IMR-90 (cell line): Measurements from ENCODE around the gene NFKB1. TPM values are rescaled to one million over a fixed set of nuclear protein-coding genes. Genes with fewer than 3 reads are reported as not detected.

Experiments
- ATAC-seq: fragments of 200-7000 bp; cut with Tn5 transposase; 2 replicates; pipeline ENCODE4 v1.9.1; 2020; ENCODE audit warnings: low read depth, mild to moderate bottlenecking, moderate library complexity
- BruUV-seq: library from RNA; stranded (reverse); fragments of 400-500 nt; replicated peaks from 2 replicates; lab custom pipeline; 2021; lab: Mats Ljungman, UMichigan
- CTCF ChIA-PET: fragments of 300-600 bp; formaldehyde crosslinking; extraction: SDS; loops from one replicate; lab custom pipeline; 2021; ENCODE audit warnings: antibody characterized with exemption; lab: Yijun Ruan, JAX
- POLR2A ChIA-PET: fragments of 300-600 bp; sonication (Branson Sonifier 250); formaldehyde crosslinking; loops from one replicate; lab custom pipeline; 2022; ENCODE audit warnings: antibody characterized with exemption; ENCODE audit not compliant: unreplicated experiment; lab: Charles Lee
- DNase-seq: peaks from one replicate; pipeline ENCODE4 v3.0.0; 2013
- H2AFZ ChIP-seq: replicated peaks from 2 replicates; pipeline ENCODE3; 2013; ENCODE audit warnings: low read length, mild to moderate bottlenecking; ENCODE audit not compliant: poor library complexity
- H2AK5ac ChIP-seq: 2 replicates; pipeline ENCODE4 v1.6.1; 2013; ENCODE audit warnings: low read depth, low read length, inconsistent platforms
- H2AK9ac ChIP-seq: replicated peaks from 2 replicates; pipeline ENCODE3; 2013; ENCODE audit warnings: mild to moderate bottlenecking, low read depth, low read length, moderate library complexity; ENCODE audit not compliant: poor library complexity
- H2BK120ac ChIP-seq: 2 replicates; pipeline ENCODE4 v1.6.1; 2013; ENCODE audit warnings: low read depth, low read length, inconsistent platforms
- H2BK15ac ChIP-seq: 3 replicates; pipeline ENCODE4 v1.6.1; 2013; ENCODE audit warnings: low read depth, low read length, inconsistent platforms
- H2BK20ac ChIP-seq: 2 replicates; pipeline ENCODE4 v1.6.1; 2013; ENCODE audit warnings: low read depth, mild to moderate bottlenecking, inconsistent platforms, low read length, moderate library complexity
- H2BK5ac ChIP-seq: 2 replicates; pipeline ENCODE4 v1.6.1; 2013; ENCODE audit warnings: mild to moderate bottlenecking, low read depth, low read length, inconsistent platforms; ENCODE audit not compliant: poor library complexity, severe bottlenecking
- H3K14ac ChIP-seq: replicated peaks from 2 replicates; pipeline ENCODE4 v1.6.1; 2013; ENCODE audit warnings: low read depth, low read length, inconsistent platforms
- H3K18ac ChIP-seq: 2 replicates; pipeline ENCODE4 v1.6.1; 2013; ENCODE audit warnings: low read depth, low read length, control low read depth
- H3K23ac ChIP-seq: 2 replicates; pipeline ENCODE4 v1.6.1; 2013; ENCODE audit warnings: low read depth, low read length, inconsistent platforms
- H3K27ac ChIP-seq: 2 replicates; pipeline ENCODE4 v1.5.1; 2013; ENCODE audit warnings: mild to moderate bottlenecking, control low read depth, low read length; ENCODE audit not compliant: insufficient read depth
- H3K27me3 ChIP-seq: 2 replicates; pipeline ENCODE4 v1.6.1; 2013; ENCODE audit warnings: low read length; ENCODE audit not compliant: control insufficient read depth, insufficient read depth
- H3K36me3 ChIP-seq: 2 replicates; pipeline ENCODE4 v1.6.1; 2013; ENCODE audit warnings: low read length, mixed read lengths; ENCODE audit not compliant: control insufficient read depth, insufficient read depth
- H3K4ac ChIP-seq: 2 replicates; pipeline ENCODE4 v1.6.1; 2013; ENCODE audit warnings: low read depth, low read length, inconsistent platforms
- H3K4me1 ChIP-seq: 2 replicates; pipeline ENCODE4 v1.6.1; 2013; ENCODE audit warnings: low read length, mixed read lengths; ENCODE audit not compliant: control insufficient read depth, insufficient read depth
- H3K4me2 ChIP-seq: 2 replicates; pipeline ENCODE4 v1.6.1; 2013; ENCODE audit warnings: low read depth, mild to moderate bottlenecking, control low read depth, low read length, moderate library complexity
- H3K4me3 ChIP-seq: 2 replicates; pipeline ENCODE4 v1.5.1; 2013; ENCODE audit warnings: low read depth, mild to moderate bottlenecking, control low read depth, low read length, moderate library complexity; ENCODE audit not compliant: insufficient read depth
- H3K56ac ChIP-seq: 2 replicates; pipeline ENCODE4 v1.6.1; 2013; ENCODE audit warnings: low read length, inconsistent platforms; ENCODE audit not compliant: insufficient read depth; ENCODE audit errors: extremely low read depth
- H3K79me1 ChIP-seq, 2 experiments: 2 replicates each; pipeline ENCODE4 v1.6.1; 2013; ENCODE audit warnings: low read length in 2 of 2, inconsistent platforms in 1 of 2, low read depth in 1 of 2
- H3K9ac ChIP-seq: 2 replicates; pipeline ENCODE4 v1.6.1; 2013; ENCODE audit warnings: low read depth, low read length, control low read depth
- H3K9me1 ChIP-seq: 2 replicates; pipeline ENCODE4 v1.6.1; 2013; ENCODE audit warnings: low read length, inconsistent platforms; ENCODE audit not compliant: insufficient read depth
- H3K9me3 ChIP-seq: 2 replicates; pipeline ENCODE4 v1.6.1; 2013; ENCODE audit warnings: low read length; ENCODE audit not compliant: control insufficient read depth, insufficient read depth
- H4K20me1 ChIP-seq: 2 replicates; pipeline ENCODE4 v1.6.1; 2013; ENCODE audit warnings: low read length, inconsistent platforms; ENCODE audit not compliant: insufficient read depth
- H4K5ac ChIP-seq: 2 replicates; pipeline ENCODE4 v1.6.1; 2013; ENCODE audit warnings: mild to moderate bottlenecking, low read depth, low read length, control low read depth
- H4K8ac ChIP-seq, 2 experiments: 2 replicates each; pipeline ENCODE4 v1.6.1; 2013; ENCODE audit warnings: low read depth in 2 of 2, low read length in 2 of 2, control low read depth in 1 of 2, inconsistent platforms in 1 of 2
- H4K91ac ChIP-seq: 2 replicates; pipeline ENCODE4 v1.6.1; 2013; ENCODE audit warnings: low read depth, low read length, inconsistent platforms; ENCODE audit not compliant: insufficient read depth
- BHLHE40 ChIP-seq: fragments of 150-350 bp; IDR thresholded peaks from 2 replicates; pipeline ENCODE4 v1.6.1; 2016; ENCODE audit warnings: mild to moderate bottlenecking, low read depth, low read length
- CEBPB ChIP-seq: IDR thresholded peaks from 2 replicates; pipeline ENCODE4 v1.6.1; 2012; ENCODE audit warnings: low read depth, low read length, improper control_type of control experiment
- CHD1 ChIP-seq: IDR thresholded peaks from 2 replicates; pipeline ENCODE4 v1.6.1; 2012; ENCODE audit warnings: low read depth, low read length, improper control_type of control experiment
- FOS ChIP-seq: fragments of 150-350 bp; IDR thresholded peaks from 2 replicates; pipeline ENCODE4 v1.6.1; 2016; ENCODE audit warnings: low read depth, low read length
- MAFK ChIP-seq: IDR thresholded peaks from 2 replicates; pipeline ENCODE4 v1.6.1; 2012; ENCODE audit warnings: low read depth, low read length, improper control_type of control experiment
- MAZ ChIP-seq: IDR thresholded peaks from 2 replicates; pipeline ENCODE4 v1.6.1; 2012; ENCODE audit warnings: low read depth, mild to moderate bottlenecking, low read length, improper control_type of control experiment, moderate library complexity, borderline replicate concordance
- MXI1 ChIP-seq: IDR thresholded peaks from 2 replicates; pipeline ENCODE4 v1.6.1; 2012; ENCODE audit warnings: low read depth, mild to moderate bottlenecking, low read length, moderate library complexity, borderline replicate concordance
- NFE2L2 ChIP-seq: fragments of 150-350 bp; IDR thresholded peaks from 2 replicates; pipeline ENCODE4 v1.6.1; 2016; ENCODE audit warnings: low read depth, mild to moderate bottlenecking, low read length
- POLR2A ChIP-seq: IDR thresholded peaks from 2 replicates; pipeline ENCODE4 v1.6.1; 2012; ENCODE audit warnings: mild to moderate bottlenecking, low read depth, low read length
- RAD21 ChIP-seq: IDR thresholded peaks from 2 replicates; pipeline ENCODE4 v1.6.1; 2012; ENCODE audit warnings: low read length, improper control_type of control experiment
- RCOR1 ChIP-seq: IDR thresholded peaks from 2 replicates; pipeline ENCODE4 v1.6.1; 2012; ENCODE audit warnings: mild to moderate bottlenecking, low read length, improper control_type of control experiment; ENCODE audit not compliant: insufficient replicate concordance
- RFX5 ChIP-seq: IDR thresholded peaks from 2 replicates; pipeline ENCODE4 v1.8.0; 2012; ENCODE audit warnings: low read depth, mild to moderate bottlenecking, low read length, moderate library complexity
- SMC3 ChIP-seq: fragments of 150-350 bp; IDR thresholded peaks from 2 replicates; pipeline ENCODE4 v1.6.1; 2016; ENCODE audit warnings: low read depth, mild to moderate bottlenecking, antibody characterized with exemption, low read length, moderate library complexity
- WGBS, 2 experiments: methylation state at CpG; one replicate each; pipeline versions ENCODE4 v1.1.5 to v1.1.7; 2013; ENCODE audit warnings: missing lambda C conversion rate in 2 of 2; ENCODE audit not compliant: insufficient read length in 1 of 2; ENCODE audit errors: extremely low coverage in 2 of 2; 5-methylcytosine and 5-hydroxymethylcytosine counted together
- dilution Hi-C: fragments of 300-500 bp; cut with HindIII; formaldehyde crosslinking; loops from one replicate; pipeline ENCODE4 v1.14.3; 2018; ENCODE audit warnings: low sequenced_read_pairs; ENCODE audit not compliant: unreplicated experiment
- in situ Hi-C: fragments of 300-500 bp; cut with MboI; formaldehyde crosslinking; loops from 3 replicates; pipeline ENCODE4 v1.14.3; 2019; ENCODE audit warnings: low sequenced_read_pairs, inconsistent platforms, mixed read lengths
- intact Hi-C: fragments of 100-400 bp; cut with micrococcal nuclease; formaldehyde crosslinking; loops from 2 replicates; pipeline ENCODE4 v1.10.0; 2022
- polyA plus RNA-seq, 3 experiments: library from polyadenylated mRNA; depleted of rRNA; stranded (reverse); fragments of >200 nt; gene quantifications; 2 replicates each; pipeline ENCODE4 v1.2.3, GENCODE V29; 2012; ENCODE audit warnings: low replicate concordance in 1 of 3
- total RNA-seq: library from RNA; depleted of rRNA; stranded (reverse); fragments of >200 nt; gene quantifications from 2 replicates; pipeline ENCODE4 v1.2.3, GENCODE V29; 2012
- TF ChIP-seq, protein P1 (sequence below): fragments of 150-350 bp; IDR thresholded peaks from 2 replicates; pipeline ENCODE4 v1.6.1; 2016; ENCODE audit warnings: low read depth, mild to moderate bottlenecking, low read length, moderate library complexity, borderline replicate concordance
- TF ChIP-seq, protein P2 (sequence below): conservative IDR thresholded peaks from 2 replicates; pipeline ENCODE4 v1.5.1; 2012; ENCODE audit warnings: mild to moderate bottlenecking, low read depth, low read length, improper control_type of control experiment
- TF ChIP-seq, protein P3 (sequence below): fragments of 150-350 bp; IDR thresholded peaks from 2 replicates; pipeline ENCODE4 v1.6.1; 2017; ENCODE audit warnings: mild to moderate bottlenecking, antibody characterized with exemption, low read length, low read depth

NFKB1 gene
- total and polyA plus RNA-seq, 2 of the 4 experiments (the other 2 are of a cell fraction), result 19.8 to 24.6 TPM

DNA sequence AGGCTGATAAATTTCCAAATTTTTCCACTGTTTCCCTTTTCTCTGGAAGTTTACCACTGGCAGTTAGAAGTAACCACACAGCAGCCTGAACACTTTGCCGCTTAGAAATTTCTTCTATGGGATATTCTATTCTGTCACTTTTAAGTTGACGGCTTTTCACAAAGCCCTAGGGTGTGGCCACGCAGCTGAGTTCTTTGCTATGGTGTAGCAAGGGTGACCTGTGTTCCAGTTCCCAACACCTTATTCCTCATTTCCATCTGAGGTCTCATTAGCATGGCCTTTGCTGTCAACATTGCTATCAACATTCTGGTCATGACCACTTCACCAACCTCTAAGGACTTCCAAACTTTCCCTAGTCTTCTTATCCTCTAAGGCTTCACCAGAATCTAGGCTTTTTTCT is 45.4 kb upstream of the NFKB1 start:
- Histone ChIP-seq H3K9me3 (no peaks in the 10 kb centered on the region), H4K20me1 (no peaks in the 10 kb centered on the region), H4K8ac (no peak overlapping the region), H2BK120ac (no peak overlapping the region), H3K23ac (no peak overlapping the region), H2AFZ (no peak overlapping the region), H3K4ac (no peak overlapping the region), H3K9me1 (no peaks in the 10 kb centered on the region), H3K27ac (no peak overlapping the region), H4K91ac (no peak overlapping the region), H2AK9ac (no peak overlapping the region), H3K36me3 (no peaks in the 10 kb centered on the region), H3K4me3 (no peak overlapping the region), H2BK5ac (no peak overlapping the region), H4K5ac (no peak overlapping the region), H3K4me1 (no peaks in the 10 kb centered on the region), H3K9ac (no peak overlapping the region), H3K14ac (no peak overlapping the region), H3K4me2 (no peak overlapping the region), H2BK20ac (no peak overlapping the region), H3K27me3 (peaks cover 7% of the 10 kb centered on the region; the same call in 1 of the 2 replicates), H3K79me1 (no peaks in the 10 kb centered on the region), H2BK15ac (no peak overlapping the region), H3K56ac (no peak overlapping the region), H3K18ac (no peak overlapping the region), H2AK5ac (no peak overlapping the region)
- BruUV-seq, result no TSS peak
- no peak for DNase-seq
- in situ Hi-C loops (no loop called here), intact Hi-C loops (no loop called here), dilution Hi-C loops (no loop called here)
- WGBS, 2 experiments, result no CpG with 5 or more reads among the region's 3 CpGs
- POLR2A ChIA-PET, result no interaction called here
- TF ChIP-seq RFX5 (no peak), MAFK (no peak), MAZ (no peak), POLR2A (no peak), SMC3 (no peak), NFE2L2 (no peak), BHLHE40 (no peak), CHD1 (no peak), RCOR1 (no peak), FOS (no peak), CEBPB (no peak), RAD21 (no peak), MXI1 (no peak)
- TF ChIP-seq, protein P1, sequence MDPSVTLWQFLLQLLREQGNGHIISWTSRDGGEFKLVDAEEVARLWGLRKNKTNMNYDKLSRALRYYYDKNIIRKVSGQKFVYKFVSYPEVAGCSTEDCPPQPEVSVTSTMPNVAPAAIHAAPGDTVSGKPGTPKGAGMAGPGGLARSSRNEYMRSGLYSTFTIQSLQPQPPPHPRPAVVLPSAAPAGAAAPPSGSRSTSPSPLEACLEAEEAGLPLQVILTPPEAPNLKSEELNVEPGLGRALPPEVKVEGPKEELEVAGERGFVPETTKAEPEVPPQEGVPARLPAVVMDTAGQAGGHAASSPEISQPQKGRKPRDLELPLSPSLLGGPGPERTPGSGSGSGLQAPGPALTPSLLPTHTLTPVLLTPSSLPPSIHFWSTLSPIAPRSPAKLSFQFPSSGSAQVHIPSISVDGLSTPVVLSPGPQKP, result no peak
- TF ChIP-seq, protein P2, sequence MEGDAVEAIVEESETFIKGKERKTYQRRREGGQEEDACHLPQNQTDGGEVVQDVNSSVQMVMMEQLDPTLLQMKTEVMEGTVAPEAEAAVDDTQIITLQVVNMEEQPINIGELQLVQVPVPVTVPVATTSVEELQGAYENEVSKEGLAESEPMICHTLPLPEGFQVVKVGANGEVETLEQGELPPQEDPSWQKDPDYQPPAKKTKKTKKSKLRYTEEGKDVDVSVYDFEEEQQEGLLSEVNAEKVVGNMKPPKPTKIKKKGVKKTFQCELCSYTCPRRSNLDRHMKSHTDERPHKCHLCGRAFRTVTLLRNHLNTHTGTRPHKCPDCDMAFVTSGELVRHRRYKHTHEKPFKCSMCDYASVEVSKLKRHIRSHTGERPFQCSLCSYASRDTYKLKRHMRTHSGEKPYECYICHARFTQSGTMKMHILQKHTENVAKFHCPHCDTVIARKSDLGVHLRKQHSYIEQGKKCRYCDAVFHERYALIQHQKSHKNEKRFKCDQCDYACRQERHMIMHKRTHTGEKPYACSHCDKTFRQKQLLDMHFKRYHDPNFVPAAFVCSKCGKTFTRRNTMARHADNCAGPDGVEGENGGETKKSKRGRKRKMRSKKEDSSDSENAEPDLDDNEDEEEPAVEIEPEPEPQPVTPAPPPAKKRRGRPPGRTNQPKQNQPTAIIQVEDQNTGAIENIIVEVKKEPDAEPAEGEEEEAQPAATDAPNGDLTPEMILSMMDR, result no peak
- TF ChIP-seq, protein P3, sequence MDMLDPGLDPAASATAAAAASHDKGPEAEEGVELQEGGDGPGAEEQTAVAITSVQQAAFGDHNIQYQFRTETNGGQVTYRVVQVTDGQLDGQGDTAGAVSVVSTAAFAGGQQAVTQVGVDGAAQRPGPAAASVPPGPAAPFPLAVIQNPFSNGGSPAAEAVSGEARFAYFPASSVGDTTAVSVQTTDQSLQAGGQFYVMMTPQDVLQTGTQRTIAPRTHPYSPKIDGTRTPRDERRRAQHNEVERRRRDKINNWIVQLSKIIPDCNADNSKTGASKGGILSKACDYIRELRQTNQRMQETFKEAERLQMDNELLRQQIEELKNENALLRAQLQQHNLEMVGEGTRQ, result no peak
- CTCF ChIA-PET, result no interaction called here
- no peak for ATAC-seq
